Measurements from ENCODE around the gene MARCKSL1.
"Not testable (repeated sequence)": the region's sequence is repeated elsewhere in the genome, so short reads cannot be mapped to it uniquely, and the experiment has no call there.

MARCKSL1 gene

GRCh38 chr1:32332290-32333079, 3.5 kb downstream of the MARCKSL1 start:
- no peak for DNase-seq (ENCODE audit: low read depth)

GRCh38 chr1:32331549-32331948, 4.5 kb downstream of the MARCKSL1 start:
- DNase-seq (ENCODE audit: low read depth) = no peak

- DNase-seq (ENCODE audit: low read depth) = no peak
Observed at GRCh38 chr1:32330558-32331151, 5.4 kb downstream of the MARCKSL1 start.

DNA sequence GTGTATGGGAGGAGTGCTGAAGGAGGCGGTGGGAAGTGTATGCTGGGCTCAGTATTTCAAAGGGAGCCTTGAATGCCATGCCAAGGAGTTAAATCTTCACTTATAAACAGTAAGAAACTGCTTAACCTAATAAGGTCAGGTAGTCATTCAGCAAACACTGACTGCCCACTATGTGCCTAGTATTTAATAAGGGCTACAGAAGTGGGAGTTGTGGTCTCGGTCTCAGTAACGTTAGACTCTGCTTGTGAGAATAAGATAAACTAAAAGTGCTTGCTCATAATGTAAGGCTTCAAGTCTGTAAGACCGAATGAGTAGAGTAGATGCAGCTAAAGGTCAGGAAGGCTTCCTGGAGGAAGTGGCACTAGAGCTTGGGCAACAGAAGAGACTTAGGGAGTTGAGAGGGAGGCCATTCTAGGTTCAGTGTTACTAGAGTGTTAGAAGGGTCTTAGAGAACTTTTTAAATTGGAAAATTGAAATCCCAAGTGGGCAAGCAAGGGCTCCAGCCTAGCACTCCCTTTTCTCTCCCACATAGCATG, 6.0 kb downstream of the MARCKSL1 start:
- no peak for DNase-seq (ENCODE audit: low read depth)

DNA sequence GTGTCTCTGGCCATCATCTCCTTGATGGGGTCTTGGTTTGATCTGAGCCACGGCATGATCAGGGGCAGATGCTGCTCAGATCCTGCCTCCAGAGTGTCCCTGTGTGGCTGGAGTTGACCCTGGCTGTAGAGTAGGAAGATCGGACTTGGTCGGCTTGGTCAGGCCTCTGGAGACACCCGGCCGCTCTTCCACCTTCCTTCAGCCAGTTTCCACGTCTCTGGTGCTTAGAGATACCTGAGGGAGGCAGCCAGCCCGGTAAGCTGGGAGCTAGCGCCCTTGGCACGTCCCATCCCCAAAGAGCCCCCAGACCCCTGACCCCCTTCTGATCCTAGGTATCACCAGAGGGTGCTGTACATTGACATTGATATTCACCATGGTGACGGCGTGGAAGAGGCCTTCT, 8.8 kb downstream of the MARCKSL1 start:
- DNase-seq (ENCODE audit: low read depth) = no peak

GRCh38 chr1:32321712-32322291, 14.2 kb downstream of the MARCKSL1 start:
- DNase-seq (ENCODE audit: low read depth) = no peak

DNA sequence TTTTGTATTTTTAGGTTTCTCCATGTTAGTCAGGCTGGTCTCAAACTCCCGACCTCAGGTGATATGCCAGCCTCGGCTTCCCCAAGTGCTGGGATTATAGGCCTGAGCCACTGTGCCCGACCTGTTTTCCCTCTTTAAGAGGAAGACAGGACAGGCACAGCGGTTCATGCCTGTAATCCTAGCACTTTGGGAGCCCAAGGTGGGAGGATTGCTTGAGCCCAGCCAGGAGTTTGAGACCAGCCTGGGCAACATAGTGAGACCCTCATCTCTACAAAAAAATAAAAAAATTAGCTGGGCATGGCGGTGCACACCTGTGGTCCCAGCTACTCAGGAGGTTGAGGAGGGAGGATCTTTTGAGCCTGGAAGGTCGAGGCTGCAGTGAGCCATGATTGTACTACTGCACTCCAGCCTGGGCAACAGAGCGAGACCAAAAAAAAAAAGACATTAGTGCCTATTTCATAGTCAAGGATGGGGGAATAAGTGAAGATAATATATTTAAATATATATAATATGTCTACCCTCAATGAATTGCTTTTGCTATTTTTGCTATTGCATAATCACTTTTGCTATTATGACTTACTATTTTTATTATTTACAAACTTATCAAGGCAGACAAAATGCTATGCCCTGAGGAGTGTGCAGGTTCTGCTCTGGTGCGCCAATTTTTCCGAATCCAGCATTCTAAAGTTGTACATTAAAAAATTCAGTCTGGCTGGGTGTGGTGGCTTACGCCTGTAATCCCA, 17.7 kb downstream of the MARCKSL1 start:
- DNase-seq (ENCODE audit: low read depth) = no peak

- DNase-seq (ENCODE audit: low read depth) = no peak
Observed at GRCh38 chr1:32316903-32317277, 19.1 kb downstream of the MARCKSL1 start.

DNA sequence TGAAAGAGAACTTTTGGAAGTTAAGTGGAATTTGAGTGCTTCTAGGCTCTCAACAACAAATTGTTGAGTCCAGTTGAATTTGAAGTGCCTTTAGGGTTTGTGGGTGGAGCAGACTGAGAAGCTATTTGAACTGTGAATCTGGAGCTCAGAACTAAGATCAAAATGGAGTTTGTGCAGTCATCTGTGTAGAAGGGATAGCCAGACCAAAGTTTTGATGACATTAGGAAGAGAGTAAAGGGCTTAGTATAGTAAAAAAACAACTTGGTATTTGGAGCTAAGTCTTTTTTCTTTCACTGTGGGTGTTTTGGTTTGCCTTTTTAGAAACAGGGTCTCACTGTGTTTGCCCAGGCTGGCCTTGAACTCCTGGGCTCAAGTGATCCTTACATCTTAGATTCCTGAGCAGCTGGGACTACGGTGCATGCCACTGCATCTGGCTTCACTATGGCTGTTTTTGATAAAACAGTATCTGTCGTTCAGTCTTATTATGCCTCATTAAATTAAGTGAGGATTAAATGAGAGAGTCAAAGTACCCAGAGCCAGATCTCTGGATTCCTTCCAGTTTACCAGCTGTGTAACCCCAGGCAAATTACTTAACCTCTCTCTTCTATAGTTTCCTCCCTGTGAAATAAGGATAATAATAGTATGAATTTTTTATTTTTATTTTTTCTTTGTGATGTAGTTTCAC, 24.2 kb downstream of the MARCKSL1 start:
- DNase-seq (ENCODE audit: low read depth) = no peak

DNA sequence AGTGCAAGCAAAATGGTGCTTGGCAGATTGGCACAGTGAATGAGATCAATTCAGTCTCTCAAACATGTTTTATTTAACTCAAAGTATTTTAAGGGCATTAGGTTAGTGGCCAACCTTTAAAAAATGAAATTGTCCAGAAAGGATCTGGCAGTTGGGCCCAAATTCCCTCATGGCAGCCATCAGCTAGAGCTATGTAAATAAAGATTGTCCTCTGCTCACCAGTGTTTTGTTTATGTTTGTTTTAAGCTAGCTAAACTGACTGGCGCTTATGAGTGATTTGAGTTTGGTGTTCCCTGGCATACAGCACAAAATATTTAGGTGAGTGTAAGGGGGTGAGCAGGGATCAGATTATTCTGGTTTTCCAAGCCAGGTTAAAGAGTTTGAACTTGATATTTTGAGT, 26.1 kb downstream of the MARCKSL1 start:
- DNase-seq (ENCODE audit: low read depth) = no peak

- DNase-seq (ENCODE audit: low read depth) = no peak
Observed at GRCh38 chr1:32307324-32307723, 28.7 kb downstream of the MARCKSL1 start.

GRCh38 chr1:32305310-32305709, 30.7 kb downstream of the MARCKSL1 start:
- no peak for DNase-seq (ENCODE audit: low read depth)

- DNase-seq (ENCODE audit: low read depth) = no peak
Observed at GRCh38 chr1:32303997-32304622, 31.9 kb downstream of the MARCKSL1 start.

- DNase-seq (ENCODE audit: low read depth) = no peak
Observed at GRCh38 chr1:32303358-32303757, 32.7 kb downstream of the MARCKSL1 start.

DNA sequence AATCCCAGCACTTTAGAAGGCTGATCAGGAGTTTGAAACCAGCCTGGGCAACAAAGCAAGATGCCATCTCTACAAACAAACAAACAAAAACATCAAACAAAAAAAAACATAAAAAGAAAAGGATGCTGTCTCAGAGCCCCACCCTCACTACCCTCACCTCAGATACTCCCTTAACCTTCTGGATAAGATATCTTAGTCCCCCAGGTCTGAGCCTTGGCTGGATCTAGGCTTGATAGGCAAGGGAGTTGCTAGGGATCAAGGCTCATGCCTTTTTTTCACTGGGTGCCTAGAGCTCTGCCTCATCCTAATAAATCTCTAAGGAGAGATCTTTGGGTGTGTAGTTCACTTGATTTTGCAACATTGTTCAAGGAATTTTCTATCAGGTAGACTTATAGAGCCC, 36.7 kb downstream of the MARCKSL1 start:
- DNase-seq (ENCODE audit: low read depth) = no peak

DNA sequence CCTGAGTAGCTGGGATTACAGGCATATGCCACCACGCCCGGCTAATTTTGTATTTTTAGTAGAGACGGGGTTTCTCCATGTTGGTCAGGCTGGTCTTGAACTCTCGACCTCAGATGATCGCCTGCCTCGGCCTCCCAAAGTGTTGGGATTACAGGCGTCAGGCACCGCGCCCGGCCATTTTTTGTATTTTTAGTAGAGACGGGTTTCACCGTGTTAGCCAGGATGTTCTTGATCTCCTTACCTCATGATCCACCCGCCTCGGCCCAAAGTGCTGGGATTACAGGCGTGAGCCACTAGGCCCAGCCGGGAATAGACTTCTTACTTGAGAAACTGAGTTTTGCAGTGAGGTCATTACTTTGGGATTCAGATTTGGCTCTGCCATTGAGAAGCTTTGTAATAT, 37.8 kb downstream of the MARCKSL1 start:
- not testable (repeated sequence) for DNase-seq (ENCODE audit: low read depth)

DNA sequence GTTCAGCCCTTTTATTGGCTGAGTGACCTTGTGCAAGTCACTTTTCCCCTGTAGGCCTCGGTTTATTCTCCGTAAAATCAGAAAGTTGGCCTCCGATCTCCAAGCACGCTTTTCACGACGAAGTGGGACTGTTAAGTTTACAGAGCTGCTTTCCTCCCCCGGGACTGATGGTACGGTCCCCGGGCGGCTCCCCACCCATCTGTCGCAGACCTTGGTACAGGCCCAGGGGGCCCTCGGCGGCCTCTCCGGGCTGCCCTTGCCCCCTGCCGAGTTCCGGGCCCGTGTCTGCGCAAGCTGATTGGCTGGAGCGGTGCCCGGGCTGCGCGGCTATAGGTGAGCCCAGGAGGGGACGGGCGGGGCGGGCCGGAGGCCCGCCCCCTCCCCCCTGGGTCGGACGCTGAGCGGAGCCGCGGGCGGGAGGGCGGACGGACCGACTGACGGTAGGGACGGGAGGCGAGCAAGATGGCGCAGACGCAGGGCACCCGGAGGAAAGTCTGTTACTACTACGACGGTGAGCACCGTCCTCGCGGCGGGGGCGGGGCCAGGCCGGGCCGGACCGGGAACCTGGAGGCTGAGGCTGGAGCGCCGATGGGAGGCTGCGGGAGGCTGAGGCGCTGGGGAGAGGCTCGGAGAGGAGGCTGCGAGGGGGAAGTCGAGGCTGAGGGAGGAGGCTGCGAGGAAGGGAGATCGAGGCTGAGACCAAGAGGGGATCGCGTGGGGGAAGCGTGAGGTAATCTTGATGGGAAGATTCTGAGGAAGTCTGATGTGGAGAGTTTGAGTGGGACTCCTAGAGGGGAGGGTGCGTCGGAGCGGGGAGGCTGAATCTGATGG, 44.1 kb downstream of the MARCKSL1 start, which contains the start of gene HDAC1:
Gene HDAC1 (plus strand): TSS at position 376 of the 831 bp plus-strand sequence. CDS start 87 bp downstream, at position 463.
- DNase-seq (ENCODE audit: low read depth) = peak; percentile 94

DNA sequence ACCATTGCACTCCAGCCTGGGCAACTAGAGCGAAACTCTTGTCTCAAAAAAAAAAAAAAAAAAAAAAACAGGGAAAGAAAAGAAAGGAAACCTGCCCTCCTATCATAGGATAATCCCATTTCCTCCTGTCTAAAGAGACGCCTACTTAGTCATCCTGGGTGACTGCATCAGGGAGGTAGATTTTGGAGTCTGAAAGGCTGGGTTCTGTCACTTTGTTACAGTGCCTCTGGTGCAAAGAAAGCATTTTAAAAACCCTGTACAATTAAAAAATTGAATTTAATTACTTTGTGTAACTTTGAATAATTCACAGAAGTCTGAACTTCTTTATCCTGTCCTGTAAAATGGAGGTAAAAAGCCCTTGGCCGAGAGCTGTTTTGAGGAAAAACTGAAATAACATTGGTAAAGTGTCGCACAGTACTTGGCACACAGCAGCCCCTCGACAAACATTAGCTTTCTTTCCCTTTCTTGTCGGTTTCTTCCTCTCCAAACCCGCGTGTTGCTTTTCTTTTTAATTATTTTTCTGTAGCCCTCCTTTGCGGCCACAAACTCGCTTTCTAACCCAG, 44.8 kb downstream of the MARCKSL1 start:
- DNase-seq (ENCODE audit: low read depth) = no peak

- DNase-seq (ENCODE audit: low read depth) = no peak
Observed at GRCh38 chr1:32289256-32289655, 46.8 kb downstream of the MARCKSL1 start.

DNA sequence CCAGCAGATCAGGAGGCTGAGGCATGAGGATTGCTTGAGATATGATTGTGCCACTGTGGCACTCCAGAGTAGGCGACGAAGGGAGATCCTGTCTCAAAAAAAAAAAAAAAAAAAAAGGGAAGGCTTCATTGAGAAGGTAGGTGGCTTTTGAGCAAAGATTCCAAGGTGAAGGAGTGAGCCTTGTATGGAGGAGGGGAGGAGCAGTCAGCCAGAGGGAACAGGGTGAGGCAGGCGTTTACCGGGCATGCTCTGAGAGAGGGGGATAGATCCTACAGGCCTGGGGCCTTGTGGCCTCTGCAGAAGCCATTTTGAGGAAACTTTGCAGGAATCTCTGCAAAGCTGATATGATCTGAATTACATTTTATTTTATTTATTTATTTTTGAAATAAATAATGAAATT, 49.3 kb downstream of the MARCKSL1 start:
- no peak for DNase-seq (ENCODE audit: low read depth)
